Erythroblast (primary cell): ENCODE results near the gene CRHR2.

Experiments used
- GATA1 ChIP-seq: IDR thresholded peaks from 2 replicates; pipeline ENCODE4 v1.6.1; 2011; ENCODE audit warnings: low read depth, mild to moderate bottlenecking, control low read depth, low read length, moderate library complexity
- POLR2A ChIP-seq: IDR thresholded peaks from 2 replicates; pipeline ENCODE4 v1.6.1; 2011; ENCODE audit warnings: mild to moderate bottlenecking, low read length

- no peak for TF ChIP-seq POLR2A
- TF ChIP-seq GATA1, result no peak
Measured at GRCh38 chr7:30649717-30650420, 32.4 kb downstream of the CRHR2 start.
